Effector memory CD4-positive, alpha-beta T cell (primary cell): ENCODE measurements around the gene ABLIM3.

Source experiments
- DNase-seq, 3 donors: peaks; one replicate each; pipeline ENCODE4 v3.0.0-alpha.2; 2020
- H3K27ac ChIP-seq: 2 replicates; pipeline ENCODE4 v1.7.0; 2013; ENCODE audit warnings: mild to moderate bottlenecking, low read length, moderate library complexity; ENCODE audit not compliant: insufficient read depth, poor library complexity, severe bottlenecking
- H3K27me3 ChIP-seq: replicated peaks from 2 replicates; pipeline ENCODE4 v1.7.0; 2013; ENCODE audit warnings: mild to moderate bottlenecking, low read length; ENCODE audit not compliant: insufficient read depth, control insufficient read depth, poor library complexity, severe bottlenecking
- H3K36me3 ChIP-seq: 2 replicates; pipeline ENCODE4 v1.7.0; 2013; ENCODE audit warnings: mild to moderate bottlenecking, low read length, moderate library complexity; ENCODE audit not compliant: control insufficient read depth, insufficient read depth
- H3K4me1 ChIP-seq: 2 replicates; pipeline ENCODE4 v1.7.0; 2013; ENCODE audit warnings: low read length, mild to moderate bottlenecking; ENCODE audit not compliant: control insufficient read depth, insufficient read depth, poor library complexity, severe bottlenecking
- H3K4me3 ChIP-seq: 2 replicates; pipeline ENCODE4 v1.7.0; 2013; ENCODE audit warnings: low read length, low read depth, mild to moderate bottlenecking; ENCODE audit not compliant: insufficient read depth, poor library complexity, severe bottlenecking
- H3K9me3 ChIP-seq: 2 replicates; pipeline ENCODE4 v1.7.0; 2013; ENCODE audit warnings: mild to moderate bottlenecking, low read length, moderate library complexity; ENCODE audit not compliant: control insufficient read depth

ABLIM3 gene

DNA sequence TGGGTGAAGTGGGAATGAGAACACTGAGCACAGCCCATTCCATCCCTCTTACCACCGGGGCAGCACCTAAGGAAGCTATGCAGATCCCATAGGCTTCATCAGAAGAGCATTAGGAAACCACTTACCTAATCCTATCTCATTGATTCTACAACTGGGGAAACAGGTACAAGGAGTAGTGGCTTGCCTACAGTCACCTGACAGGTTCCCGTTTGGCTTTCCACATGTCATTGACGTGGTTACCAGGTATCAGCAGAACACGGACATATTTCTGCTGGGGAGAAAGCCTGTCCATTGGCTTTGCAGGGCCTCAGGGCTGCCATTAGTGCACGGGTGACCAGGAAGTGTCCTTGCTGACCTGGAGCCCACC is 141.7 kb downstream of the ABLIM3 start:
- Histone ChIP-seq H3K4me3 (no peak overlapping the region), H3K4me1 (no peaks in the 10 kb centered on the region), H3K27ac (no peak overlapping the region), H3K9me3 (no peaks in the 10 kb centered on the region), H3K27me3 (no peaks in the 10 kb centered on the region), H3K36me3 (no peaks in the 10 kb centered on the region)
- no peak for DNase-seq

DNA sequence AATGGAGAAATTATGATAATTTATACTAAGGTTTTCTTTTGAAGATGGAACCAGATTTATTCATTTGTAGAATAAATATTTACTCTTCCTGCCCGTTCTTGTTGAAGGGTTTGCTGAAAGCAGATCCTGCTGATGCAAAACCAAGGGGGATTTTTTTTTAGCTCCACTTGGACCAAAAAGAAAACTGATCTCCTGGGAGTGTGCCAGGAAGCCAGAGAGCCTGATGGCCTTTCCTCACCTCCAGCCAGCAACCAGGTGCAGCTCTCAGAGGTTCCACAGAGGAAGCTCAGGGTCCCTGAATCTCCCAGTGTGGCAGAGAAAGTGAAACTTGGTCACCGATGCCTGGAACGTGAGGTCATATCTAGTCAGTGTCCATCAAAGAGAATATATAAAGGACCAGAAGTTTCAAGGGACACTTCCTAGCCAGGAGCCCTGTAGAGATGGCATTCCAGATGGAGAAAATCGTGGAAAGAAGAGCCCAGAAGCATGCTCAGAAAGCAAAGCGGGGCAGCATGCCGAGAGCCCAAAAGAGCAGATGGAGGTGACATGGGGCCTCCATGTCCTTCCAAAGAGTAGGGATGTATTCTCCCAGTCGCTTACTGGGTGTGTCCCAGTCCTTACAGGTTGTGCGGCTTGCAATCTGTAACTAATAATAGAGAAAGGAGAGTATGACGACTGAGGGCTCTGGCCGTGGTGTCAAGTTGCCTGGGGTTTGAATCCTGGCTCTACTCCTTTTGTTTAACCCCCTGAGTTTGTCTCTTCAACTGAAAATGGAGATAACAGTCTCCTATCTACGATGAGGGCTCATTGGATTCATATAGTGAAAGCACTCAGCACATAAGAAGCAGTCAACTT is 142.6 kb downstream of the ABLIM3 start:
- no peaks in the 10 kb centered on the region for H3K4me1 ChIP-seq
- H3K9me3 ChIP-seq = no peaks in the 10 kb centered on the region
- DNase-seq = no peak
- no peak overlapping the region for H3K4me3 ChIP-seq
- H3K36me3 ChIP-seq = no peaks in the 10 kb centered on the region
- no peak overlapping the region for H3K27ac ChIP-seq
- H3K27me3 ChIP-seq = no peaks in the 10 kb centered on the region

- Histone ChIP-seq H3K4me1 (no peaks in the 10 kb centered on the region), H3K4me3 (no peak overlapping the region), H3K36me3 (no peaks in the 10 kb centered on the region), H3K27me3 (no peaks in the 10 kb centered on the region), H3K27ac (no peak overlapping the region), H3K9me3 (no peaks in the 10 kb centered on the region)
- no peak for DNase-seq
Measured at GRCh38 chr5:149284501-149284900, 143.2 kb downstream of the ABLIM3 start.

- H3K36me3 ChIP-seq = no peaks in the 10 kb centered on the region
- DNase-seq = no peak
- H3K4me1 ChIP-seq = no peaks in the 10 kb centered on the region
- no peak overlapping the region for H3K4me3 ChIP-seq
- H3K27me3 ChIP-seq = no peaks in the 10 kb centered on the region
- H3K27ac ChIP-seq = no peak overlapping the region
- no peaks in the 10 kb centered on the region for H3K9me3 ChIP-seq
Measured at GRCh38 chr5:149285153-149285552, 143.9 kb downstream of the ABLIM3 start.

DNA sequence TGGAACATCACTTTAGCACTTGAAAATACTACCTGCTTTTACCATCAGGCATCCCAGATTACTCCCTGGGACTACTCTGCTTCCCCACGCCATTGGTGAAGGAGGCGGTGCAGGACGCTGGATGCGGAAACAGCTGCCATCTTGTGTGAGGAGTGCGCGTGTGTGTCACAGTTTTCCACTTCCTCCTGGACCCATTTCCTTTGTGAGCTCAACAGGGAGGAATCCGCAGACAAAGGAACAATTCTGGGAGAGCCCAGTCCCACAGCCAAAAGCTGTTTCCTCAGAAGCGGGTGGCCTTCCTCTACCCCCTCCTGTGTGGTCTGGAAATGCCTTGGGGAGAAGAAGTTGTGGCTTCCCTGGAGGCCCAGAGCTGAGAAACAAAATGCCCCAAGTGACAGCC is 147.1 kb downstream of the ABLIM3 start:
- no peak for DNase-seq
- no peaks in the 10 kb centered on the region for H3K27me3 ChIP-seq
- H3K36me3 ChIP-seq = no peaks in the 10 kb centered on the region
- no peak overlapping the region for H3K27ac ChIP-seq
- no peaks in the 10 kb centered on the region for H3K9me3 ChIP-seq
- no peak overlapping the region for H3K4me3 ChIP-seq
- H3K4me1 ChIP-seq = no peaks in the 10 kb centered on the region

- Histone ChIP-seq H3K27me3 (no peaks in the 10 kb centered on the region), H3K36me3 (no peaks in the 10 kb centered on the region), H3K9me3 (no peaks in the 10 kb centered on the region), H3K4me3 (no peak overlapping the region), H3K4me1 (no peaks in the 10 kb centered on the region), H3K27ac (no peak overlapping the region)
- DNase-seq = no peak
Measured at GRCh38 chr5:149289301-149289700, 148.0 kb downstream of the ABLIM3 start.

DNA sequence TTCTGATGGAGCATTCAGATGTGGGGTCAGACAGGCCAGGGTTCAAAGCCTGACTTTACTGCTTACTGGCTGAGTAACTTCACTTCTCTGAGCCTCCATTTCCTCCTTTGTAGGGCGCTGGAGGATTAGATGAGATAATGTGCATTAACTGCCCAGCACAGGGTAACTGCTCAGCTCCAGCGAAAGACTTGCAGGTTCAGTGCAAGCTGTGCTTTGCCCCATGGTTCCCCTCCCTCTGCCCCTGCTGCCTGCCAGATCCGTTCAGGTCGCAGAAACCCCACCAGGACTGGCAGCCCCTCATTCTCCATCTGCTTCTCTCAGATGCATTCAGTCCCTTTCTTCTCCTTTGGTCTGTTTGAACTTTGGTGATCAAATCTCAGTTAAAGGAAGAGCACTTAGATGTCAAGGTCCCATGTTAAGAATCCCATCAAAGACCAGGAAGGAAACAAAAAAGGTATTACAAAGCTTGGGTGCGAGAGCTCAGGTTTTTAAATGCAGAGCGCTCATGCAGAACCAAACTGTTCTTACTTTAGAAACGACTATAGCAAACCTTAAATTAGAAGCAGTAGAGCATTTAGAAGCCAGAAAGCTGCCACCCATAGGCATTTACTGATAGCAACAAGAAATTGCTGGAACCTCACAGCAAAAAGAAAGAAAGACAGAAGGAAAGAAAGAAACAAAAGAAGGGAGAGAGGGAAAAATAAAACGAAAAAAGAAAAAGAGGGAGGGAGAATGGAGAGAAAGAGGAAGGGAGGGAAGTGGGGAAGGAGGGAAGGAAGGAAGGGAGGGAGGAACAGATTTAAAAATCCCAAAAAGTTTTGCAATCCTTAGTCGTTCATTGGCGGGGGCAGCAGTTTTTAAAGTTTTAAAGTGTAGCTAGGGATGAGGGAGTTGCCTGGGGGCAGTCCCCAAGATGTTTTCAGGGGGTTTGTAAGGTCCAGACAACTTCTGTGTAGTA is 153.9 kb downstream of the ABLIM3 start:
- H3K27ac ChIP-seq = no peak overlapping the region
- H3K4me1 ChIP-seq = no peaks in the 10 kb centered on the region

DNA sequence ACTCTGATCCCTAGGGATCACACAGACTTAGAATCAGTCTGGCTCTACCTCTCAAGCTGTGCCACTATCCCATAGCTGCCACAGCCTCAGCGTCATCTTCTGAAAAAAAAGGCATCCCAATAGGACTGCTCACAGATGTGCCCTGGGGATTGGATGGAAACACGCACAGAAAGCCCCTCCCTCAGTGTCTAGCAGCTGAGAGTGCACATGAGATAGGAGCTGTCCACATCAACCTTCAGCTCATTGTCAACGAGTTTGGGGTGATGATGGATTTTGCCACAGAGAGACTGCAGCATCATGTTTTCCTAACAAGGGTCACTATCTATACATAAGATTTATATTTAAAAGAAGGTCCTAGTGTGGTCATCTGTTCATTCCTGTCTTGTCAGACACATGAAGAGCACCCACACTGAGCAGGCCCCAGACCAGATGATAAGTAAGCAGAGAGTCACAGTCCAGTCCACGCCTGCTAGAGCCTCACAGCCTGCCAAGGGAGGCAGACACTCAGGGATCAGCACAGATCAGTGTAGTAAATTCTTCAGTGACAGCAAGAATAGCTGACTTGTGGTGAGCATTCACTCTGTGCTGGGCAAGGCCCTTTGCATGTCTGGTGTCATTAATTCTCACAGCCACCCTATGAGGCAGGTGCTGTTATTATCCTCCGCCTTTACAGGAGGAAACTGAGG is 156.2 kb downstream of the ABLIM3 start:
- H3K4me1 ChIP-seq = no peaks in the 10 kb centered on the region
- no peak overlapping the region for H3K4me3 ChIP-seq
- no peak for DNase-seq
- H3K27ac ChIP-seq = no peak overlapping the region
- peaks cover 4% of the 10 kb centered on the region for H3K27me3 ChIP-seq
- no peaks in the 10 kb centered on the region for H3K36me3 ChIP-seq
- no peaks in the 10 kb centered on the region for H3K9me3 ChIP-seq

More for the DNA sequence above, 153.9 kb downstream of the ABLIM3 start:
- Histone ChIP-seq H3K27me3 (peaks cover 4% of the 10 kb centered on the region), H3K4me3 (no peak overlapping the region), H3K9me3 (no peaks in the 10 kb centered on the region), H3K36me3 (no peaks in the 10 kb centered on the region)
- DNase-seq = no peak

DNA sequence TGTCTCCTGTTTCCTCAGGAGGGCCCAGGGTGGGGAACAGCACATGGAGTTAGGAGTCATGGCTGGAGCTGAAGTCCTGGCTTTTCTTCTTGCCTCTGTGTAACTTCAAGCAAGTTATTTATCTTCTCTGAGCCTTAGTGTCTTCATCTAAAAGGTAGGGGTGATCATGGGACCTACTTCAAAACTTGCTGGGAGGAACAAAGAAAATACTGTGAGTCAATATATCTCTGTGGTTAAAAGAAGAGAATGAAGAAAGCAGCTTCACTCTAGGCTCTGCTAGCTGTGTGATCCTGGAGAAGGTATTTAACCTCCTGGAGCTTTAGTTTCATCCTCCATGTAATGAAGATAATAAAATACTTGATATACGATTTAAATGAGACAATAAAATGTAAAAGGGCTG is 156.9 kb downstream of the ABLIM3 start:
- H3K4me1 ChIP-seq = no peaks in the 10 kb centered on the region
- no peak overlapping the region for H3K4me3 ChIP-seq

More for the DNA sequence above, 156.9 kb downstream of the ABLIM3 start:
- no peak overlapping the region for H3K27ac ChIP-seq
- H3K27me3 ChIP-seq = peaks cover 4% of the 10 kb centered on the region
- H3K36me3 ChIP-seq = no peaks in the 10 kb centered on the region
- DNase-seq = no peak
- H3K9me3 ChIP-seq = no peaks in the 10 kb centered on the region
